GM10248 (cell line): ENCODE data around the gene ALDH3B2.

ENCODE experiments used
- CTCF ChIA-PET: fragments of 300-600 bp; sonication (Branson Sonifier 250); formaldehyde crosslinking; extraction: SDS; loops from one replicate; lab custom pipeline; 2021; ENCODE audit warnings: antibody characterized with exemption; lab: Yijun Ruan, JAX
- POLR2A ChIA-PET: fragments of 350-650 bp; sonication (Branson Sonifier 250); formaldehyde crosslinking; extraction: SDS; loops from one replicate; lab custom pipeline; 2020; ENCODE audit warnings: antibody characterized with exemption; lab: Yijun Ruan, JAX
- DNase-seq: peaks from one replicate; pipeline ENCODE4 v3.0.0; 2012; ENCODE audit errors: extremely low spot score
- CTCF ChIP-seq: IDR thresholded peaks from 2 replicates; pipeline ENCODE4 v1.5.1; 2012; ENCODE audit warnings: mild to moderate bottlenecking, low read depth; ENCODE audit errors: extremely low read depth, missing control alignments, control extremely low read depth

ALDH3B2 gene

GRCh38 chr11:67635231-67635521, 39.2 kb downstream of the ALDH3B2 start:
- CTCF ChIA-PET: interaction anchor here (1.4 to 6.3 kb wide), 3 partner anchors 12 to 51 kb away, joined by 3 to 49 read pairs (median 4); partner anchors contain the start of gene GSTP1
- TF ChIP-seq CTCF: no peak
- POLR2A ChIA-PET: no interaction called here
- DNase-seq: no peak

- TF ChIP-seq CTCF: no peak
- ChIA-PET CTCF (interaction anchor here (1.7 to 6.3 kb wide), 3 partner anchors 12 to 51 kb away, joined by 4 to 49 read pairs (median 7); partner anchors contain the start of gene GSTP1), POLR2A (no interaction called here)
- no peak for DNase-seq
Measured at GRCh38 chr11:67634366-67635230, 39.8 kb downstream of the ALDH3B2 start.

- ChIA-PET POLR2A (no interaction called here), CTCF (interaction anchor here (2.5 to 6.3 kb wide), 2 partner anchors 13 to 20 kb away, joined by 7 to 49 read pairs; no protein-coding TSS in a partner anchor)
- TF ChIP-seq CTCF: no peak
- DNase-seq: no peak
Measured at GRCh38 chr11:67633758-67634365, 40.6 kb downstream of the ALDH3B2 start.

GRCh38 chr11:67632982-67633755, 41.3 kb downstream of the ALDH3B2 start:
- CTCF ChIA-PET: interaction anchor here (2.5 to 7.7 kb wide), 4 partner anchors 14 to 27 kb away, joined by 7 to 142 read pairs (median 60); partner anchors contain the start of gene ACY3
- POLR2A ChIA-PET: no interaction called here

GRCh38 chr11:67632175-67632981, 42.0 kb downstream of the ALDH3B2 start:
- DNase-seq: no peak
- ChIA-PET CTCF (interaction anchor here (2.5 to 7.7 kb wide), 4 partner anchors 16 to 35 kb away, joined by 7 to 142 read pairs (median 46); partner anchors contain the start of gene ACY3), POLR2A (no interaction called here)
- TF ChIP-seq CTCF: no peak

More at GRCh38 chr11:67632982-67633755, 41.3 kb downstream of the ALDH3B2 start:
- DNase-seq: no peak
- no peak for TF ChIP-seq CTCF
